Sigmoid colon (tissue), 4 donors: ENCODE measurements around the gene C17orf113.

ENCODE experiments used
- CTCF ChIP-seq, 4 experiments: fragments of 450-650 bp in 3 of 4; fragments of 200-600 bp in 1 of 4; IDR thresholded peaks; one replicate each; pipeline ENCODE4 v1.5.1; 2016 to 2019; ENCODE audit warnings: antibody characterized with exemption in 4 of 4, mild to moderate bottlenecking in 3 of 4, moderate library complexity in 2 of 4
- POLR2A ChIP-seq, 2 donors: fragments of 450-650 bp; IDR thresholded peaks; one replicate each; pipeline ENCODE4 v1.6.1; 2016; ENCODE audit warnings: antibody characterized with exemption in 2 of 2, mild to moderate bottlenecking in 2 of 2, moderate library complexity in 2 of 2
- POLR2AphosphoS5 ChIP-seq, 4 donors: sonication (generic); formaldehyde crosslinking; IDR thresholded peaks; one replicate each; pipeline ENCODE4 v1.6.1; 2017; ENCODE audit warnings: antibody characterized with exemption in 4 of 4

DNA sequence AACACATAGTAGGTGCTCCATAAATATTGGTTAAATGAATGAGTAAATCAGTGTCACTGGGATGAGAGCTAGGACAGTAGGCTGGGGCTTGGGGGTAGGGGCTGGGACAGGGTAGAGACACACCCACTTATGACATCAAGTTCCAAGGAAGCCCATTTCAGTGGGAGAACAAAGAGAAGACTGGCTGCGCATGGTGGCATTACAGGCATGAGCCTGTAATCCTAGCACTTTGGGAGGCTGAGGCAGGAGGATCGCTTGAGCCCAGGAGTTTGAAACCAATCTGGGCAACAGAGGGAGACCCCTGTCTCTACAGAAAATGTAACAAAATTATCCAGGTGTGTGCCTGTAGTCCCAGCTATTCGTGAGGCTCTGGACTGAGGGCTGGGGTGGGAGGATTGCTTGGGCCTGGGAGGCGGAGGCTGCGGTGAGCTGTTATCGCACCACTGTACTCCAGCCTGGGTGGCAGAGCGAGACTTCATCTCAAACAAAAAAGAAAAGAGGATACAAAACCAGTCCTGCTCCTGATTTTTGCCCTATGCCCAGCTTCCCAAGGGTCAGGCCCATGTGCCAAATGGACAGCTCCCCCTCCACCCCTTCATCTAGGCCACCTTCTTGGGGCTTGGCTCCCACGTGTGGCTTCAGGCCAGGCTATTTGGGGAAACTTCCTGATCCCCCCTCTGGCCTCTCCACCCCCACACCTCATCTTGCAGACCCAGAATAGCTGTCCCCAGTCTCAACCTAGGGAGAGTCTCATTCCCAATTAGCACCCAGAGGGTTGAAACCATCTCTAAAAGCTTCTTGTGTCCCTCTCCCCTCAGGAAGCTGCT is 40.8 kb upstream of the C17orf113 start:
- TF ChIP-seq CTCF (IDR thresholded peaks at IDR 0.05) (no peak), POLR2AphosphoS5 (IDR thresholded peaks at IDR 0.05) (no peak), POLR2A (IDR thresholded peaks at IDR 0.05) (no peak)
